ENCODE results near the gene DCAKD.

Gene DCAKD

GRCh38 chr17:45021607-45022287 lies 29.7 kb downstream of the DCAKD start:
- Histone ChIP-seq H3K9me2 (replicated peaks; ENCODE audit: control insufficient read depth, low read length) (no peaks in the 10 kb centered on the region), H3K4me3 (ENCODE audit: low read length) (peak overlapping the region; percentile 40), H4K20me1 (ENCODE audit: control insufficient read depth, insufficient read depth, low read depth, low read length) (peaks cover 5% of the 10 kb centered on the region; the same call in 1 of the 2 replicates), H3K27ac (ENCODE audit: low read depth, low read length) (no peak overlapping the region), H3K4me1 (ENCODE audit: control insufficient read depth, low read length) (peaks cover 34% of the 10 kb centered on the region), H3K4me2 (ENCODE audit: low read length) (peak overlapping the region; percentile 55), H3F3A (ENCODE audit: control insufficient read depth, insufficient read depth) (no peaks in the 10 kb centered on the region), H3K36me3 (ENCODE audit: control insufficient read depth, low read length) (0 out of 2 replicates have a peak, but pooled peaks cover 4% of the 10 kb centered on the region), H3K27me3 (ENCODE audit: control insufficient read depth, low read length) (peaks cover 41% of the 10 kb centered on the region), H3K79me2 (ENCODE audit: control insufficient read depth, low read length) (no peaks in the 10 kb centered on the region), H3K9me3 (ENCODE audit: control insufficient read depth, insufficient read depth, low read length) (no peaks in the 10 kb centered on the region)
- TF ChIP-seq EZH2phosphoT487 (IDR thresholded peaks at IDR 0.05; ENCODE audit: borderline replicate concordance, low read length) (no peak), CTCF (IDR thresholded peaks at IDR 0.05; ENCODE audit: low read depth, low read length, poor library complexity, severe bottlenecking) (peak; percentile 83)

GRCh38 chr17:45020354-45021138 lies 30.9 kb downstream of the DCAKD start:
- Histone ChIP-seq H3K27me3 (ENCODE audit: control insufficient read depth, low read length) (peaks cover 44% of the 10 kb centered on the region), H3K27ac (ENCODE audit: low read depth, low read length) (no peak overlapping the region), H3K79me2 (ENCODE audit: control insufficient read depth, low read length) (no peaks in the 10 kb centered on the region), H3K9me3 (ENCODE audit: control insufficient read depth, insufficient read depth, low read length) (no peaks in the 10 kb centered on the region), H3K4me3 (ENCODE audit: low read length) (no peak overlapping the region), H3K4me1 (ENCODE audit: control insufficient read depth, low read length) (peaks cover 34% of the 10 kb centered on the region), H3K4me2 (ENCODE audit: low read length) (no peak overlapping the region), H3F3A (ENCODE audit: control insufficient read depth, insufficient read depth) (no peaks in the 10 kb centered on the region), H3K9me2 (replicated peaks; ENCODE audit: control insufficient read depth, low read length) (no peaks in the 10 kb centered on the region), H3K36me3 (ENCODE audit: control insufficient read depth, low read length) (0 out of 2 replicates have a peak, but pooled peaks cover 4% of the 10 kb centered on the region), H4K20me1 (ENCODE audit: control insufficient read depth, insufficient read depth, low read depth, low read length) (peaks cover 5% of the 10 kb centered on the region; the same call in 1 of the 2 replicates)
- 0 out of 2 replicates have a peak, but pooled peaks have one; percentile 55 for TF ChIP-seq EZH2phosphoT487 (IDR thresholded peaks at IDR 0.05; ENCODE audit: borderline replicate concordance, low read length)
- TF ChIP-seq CTCF (IDR thresholded peaks at IDR 0.05; ENCODE audit: low read depth, low read length, poor library complexity, severe bottlenecking), result no peak

- Histone ChIP-seq H3K36me3 (ENCODE audit: control insufficient read depth, low read length) (0 out of 2 replicates have a peak, but pooled peaks cover 4% of the 10 kb centered on the region), H3K9me3 (ENCODE audit: control insufficient read depth, insufficient read depth, low read length) (no peaks in the 10 kb centered on the region), H3K9me2 (replicated peaks; ENCODE audit: control insufficient read depth, low read length) (no peaks in the 10 kb centered on the region), H3K79me2 (ENCODE audit: control insufficient read depth, low read length) (no peaks in the 10 kb centered on the region), H3K27ac (ENCODE audit: low read depth, low read length) (no peak overlapping the region), H3K4me3 (ENCODE audit: low read length) (peak overlapping the region; percentile 52), H3K4me2 (ENCODE audit: low read length) (peak overlapping the region; percentile 66), H3F3A (ENCODE audit: control insufficient read depth, insufficient read depth) (no peaks in the 10 kb centered on the region), H3K27me3 (ENCODE audit: control insufficient read depth, low read length) (peaks cover 44% of the 10 kb centered on the region), H4K20me1 (ENCODE audit: control insufficient read depth, insufficient read depth, low read depth, low read length) (peaks cover 5% of the 10 kb centered on the region; the same call in 1 of the 2 replicates), H3K4me1 (ENCODE audit: control insufficient read depth, low read length) (peaks cover 34% of the 10 kb centered on the region)
- TF ChIP-seq CTCF (IDR thresholded peaks at IDR 0.05; ENCODE audit: low read depth, low read length, poor library complexity, severe bottlenecking) (peak; percentile 16), EZH2phosphoT487 (IDR thresholded peaks at IDR 0.05; ENCODE audit: borderline replicate concordance, low read length) (no peak)
These were observed 32.4 kb downstream of the DCAKD start for GRCh38 chr17:45018848-45019711.

All from DOHH2 (cell line).